HG02571 (cell line): ENCODE measurements around the gene SYTL3.

Experiments
- ATAC-seq: cut with Tn5 transposase; IDR thresholded peaks from one replicate; pipeline ENCODE4 v1.9.1; 2021; ENCODE audit warnings: mild to moderate bottlenecking, moderate library complexity; ENCODE audit not compliant: unreplicated experiment

Gene SYTL3

DNA sequence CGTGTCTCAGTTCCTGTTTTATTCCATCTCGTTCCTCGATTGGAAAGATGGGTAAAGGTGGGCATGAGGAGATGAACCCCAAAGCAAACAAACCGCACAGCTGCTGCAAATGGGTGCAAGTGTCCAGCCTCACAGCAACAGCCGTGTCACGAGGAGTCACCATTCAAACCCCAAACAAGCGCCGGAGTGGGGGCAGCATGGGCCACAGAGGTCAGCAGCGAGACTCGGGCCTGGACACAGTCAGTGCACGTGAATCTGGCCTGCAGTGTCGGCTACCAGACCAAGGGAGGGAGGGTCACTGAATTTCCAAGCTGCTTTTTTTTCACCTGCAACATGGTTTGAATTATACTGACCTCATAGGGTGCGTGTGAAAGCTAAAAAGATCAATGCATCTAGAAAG is 105.8 kb downstream of the SYTL3 start:
- no peak for ATAC-seq

DNA sequence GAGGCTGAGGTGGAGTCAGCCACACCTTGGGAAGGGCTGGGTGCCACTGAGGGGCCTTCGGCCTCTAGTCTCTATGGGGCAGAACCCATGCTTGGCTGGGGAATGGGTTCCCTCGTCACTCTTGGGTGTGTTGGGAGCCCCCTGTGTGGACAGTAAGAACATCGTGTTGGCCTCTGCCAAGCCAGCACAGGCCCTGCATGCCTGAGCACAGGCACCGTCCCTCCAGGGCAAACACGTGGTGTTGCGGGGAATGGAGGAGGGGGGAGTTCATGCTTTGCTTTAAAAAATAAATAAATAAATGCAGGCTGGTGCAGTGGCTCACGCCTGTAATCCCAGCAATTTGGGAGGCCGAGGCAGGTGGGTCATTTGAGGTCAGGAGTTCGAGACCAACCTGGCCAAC is 106.3 kb downstream of the SYTL3 start:
- ATAC-seq, result no peak

DNA sequence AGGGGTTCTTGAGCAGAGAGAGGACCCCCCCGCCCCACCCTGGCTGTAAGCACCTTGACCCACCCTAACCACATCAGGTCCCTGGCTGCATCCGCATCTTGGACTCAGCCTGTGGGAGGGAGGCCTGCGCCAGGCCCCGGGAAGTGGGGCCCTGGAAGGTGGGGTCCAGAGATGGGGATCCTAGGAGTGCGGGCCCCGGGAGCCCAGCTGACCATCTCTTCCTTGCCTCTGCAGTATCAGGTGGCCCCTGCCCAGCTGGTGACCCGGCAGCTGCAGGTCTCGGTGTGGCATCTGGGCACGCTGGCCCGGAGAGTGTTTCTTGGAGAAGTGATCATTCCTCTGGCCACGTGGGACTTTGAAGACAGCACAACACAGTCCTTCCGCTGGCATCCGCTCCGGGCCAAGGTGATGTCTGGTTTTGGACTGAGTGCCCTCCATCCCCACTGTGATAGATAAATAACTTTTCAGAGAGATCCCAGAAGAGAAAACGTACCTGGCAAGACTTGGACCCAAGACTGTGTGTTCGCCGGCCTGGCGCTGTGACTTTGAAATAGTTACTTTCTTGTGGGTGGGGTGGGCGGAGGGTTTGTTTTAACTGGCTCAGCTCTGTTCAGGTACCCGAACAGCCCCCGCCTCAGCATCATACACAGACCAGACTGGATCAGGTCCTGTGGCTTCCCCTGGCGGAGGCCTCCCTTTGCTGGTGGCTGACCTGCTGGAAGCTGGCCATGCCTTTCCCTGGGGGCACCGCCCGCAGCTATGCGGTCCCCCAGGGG is 107.3 kb downstream of the SYTL3 start:
- ATAC-seq, result no peak

DNA sequence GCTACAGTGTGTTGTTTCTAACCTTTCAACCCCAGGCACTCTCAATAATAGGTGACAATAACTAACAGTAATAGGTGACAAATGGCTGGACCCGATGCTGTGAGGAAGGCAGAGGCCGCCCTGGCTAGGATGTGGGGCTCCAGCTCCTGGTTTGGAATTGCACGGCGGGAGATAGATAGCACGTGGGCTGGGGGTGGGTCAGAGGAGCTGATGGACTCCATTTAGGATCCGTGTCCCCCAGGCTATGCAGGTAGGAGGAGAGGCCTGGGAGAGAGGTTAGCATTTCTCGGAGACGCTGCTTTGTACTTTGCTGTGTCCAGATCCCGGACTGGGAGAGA is 107.9 kb downstream of the SYTL3 start:
- no peak for ATAC-seq

DNA sequence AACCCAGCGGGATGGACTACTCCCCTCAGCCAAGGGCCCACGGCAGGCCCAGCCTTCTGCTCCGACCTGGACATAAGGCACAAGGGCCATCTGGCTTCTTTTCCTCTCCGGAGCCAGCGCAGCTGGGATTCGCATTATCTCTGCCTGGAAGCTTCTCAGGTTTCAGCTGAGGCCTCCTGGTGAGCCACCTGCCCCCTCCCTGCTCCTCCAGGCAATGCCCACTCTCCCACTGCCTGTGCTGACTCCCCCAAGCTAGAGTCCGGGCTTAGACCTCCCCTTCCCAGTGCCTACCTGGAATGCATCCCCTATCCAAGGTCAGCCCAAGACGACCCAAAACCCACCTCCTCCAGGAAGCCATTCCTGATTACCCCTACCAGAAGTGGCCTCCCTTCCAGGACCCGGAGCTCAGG is 108.6 kb downstream of the SYTL3 start:
- no peak for ATAC-seq

DNA sequence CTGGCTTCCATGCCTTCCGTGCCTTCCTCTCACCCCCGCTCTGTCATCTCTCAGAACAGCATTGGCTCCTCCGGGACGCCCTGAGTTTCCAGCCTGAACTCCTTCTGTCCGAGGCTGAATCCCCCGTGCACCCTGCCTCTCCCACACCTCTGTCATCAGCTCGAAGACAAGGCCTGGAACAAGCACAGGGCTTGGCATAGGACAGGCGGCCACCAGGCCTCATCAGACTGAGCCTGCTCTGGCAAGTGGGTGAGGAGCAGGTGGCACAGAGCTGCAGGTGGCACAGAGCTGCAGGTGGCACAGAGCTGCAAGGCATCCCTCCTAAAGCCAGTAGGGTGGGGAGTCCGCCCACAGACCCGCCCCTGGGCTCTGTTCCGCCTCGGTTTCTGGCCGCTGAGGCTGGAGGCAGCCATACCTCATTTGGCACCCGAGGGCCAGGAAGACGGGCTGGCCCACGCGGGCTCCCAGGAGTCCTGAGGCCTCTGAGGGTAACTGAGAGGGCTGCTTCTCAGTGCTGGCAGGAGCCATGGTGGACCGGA is 109.2 kb downstream of the SYTL3 start:
- no peak for ATAC-seq

DNA sequence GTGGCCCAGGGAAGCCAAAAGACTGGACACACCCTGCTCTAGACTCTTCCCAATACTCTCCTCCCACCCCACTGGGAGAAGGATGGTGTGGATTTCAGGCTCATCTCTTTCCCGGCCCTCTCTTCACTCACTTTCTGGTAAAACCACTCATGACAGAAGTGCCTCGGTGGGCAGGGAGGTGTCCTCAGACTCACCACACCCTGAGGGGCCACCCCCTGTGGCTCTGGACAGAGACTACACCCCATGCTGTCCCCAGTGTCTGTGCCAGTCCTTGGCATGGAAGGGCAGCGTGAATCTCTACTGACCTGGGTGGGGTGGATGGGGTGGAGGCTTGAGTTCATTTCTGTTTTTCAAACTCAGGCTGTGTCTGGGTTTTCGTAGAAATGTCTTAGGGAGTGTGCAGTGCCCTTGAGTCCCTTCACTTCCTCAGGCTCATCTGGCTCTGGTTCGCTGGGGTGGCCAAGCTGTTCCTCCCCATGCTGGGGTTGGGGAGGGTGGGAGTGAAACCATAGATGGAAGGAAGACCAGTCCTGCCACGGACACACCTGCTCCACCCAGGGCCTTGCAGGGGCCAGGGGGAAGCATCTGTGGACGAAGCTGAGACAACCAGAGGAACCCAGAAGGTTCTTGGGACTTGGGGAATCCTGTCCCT is 110.2 kb downstream of the SYTL3 start:
- no peak for ATAC-seq

DNA sequence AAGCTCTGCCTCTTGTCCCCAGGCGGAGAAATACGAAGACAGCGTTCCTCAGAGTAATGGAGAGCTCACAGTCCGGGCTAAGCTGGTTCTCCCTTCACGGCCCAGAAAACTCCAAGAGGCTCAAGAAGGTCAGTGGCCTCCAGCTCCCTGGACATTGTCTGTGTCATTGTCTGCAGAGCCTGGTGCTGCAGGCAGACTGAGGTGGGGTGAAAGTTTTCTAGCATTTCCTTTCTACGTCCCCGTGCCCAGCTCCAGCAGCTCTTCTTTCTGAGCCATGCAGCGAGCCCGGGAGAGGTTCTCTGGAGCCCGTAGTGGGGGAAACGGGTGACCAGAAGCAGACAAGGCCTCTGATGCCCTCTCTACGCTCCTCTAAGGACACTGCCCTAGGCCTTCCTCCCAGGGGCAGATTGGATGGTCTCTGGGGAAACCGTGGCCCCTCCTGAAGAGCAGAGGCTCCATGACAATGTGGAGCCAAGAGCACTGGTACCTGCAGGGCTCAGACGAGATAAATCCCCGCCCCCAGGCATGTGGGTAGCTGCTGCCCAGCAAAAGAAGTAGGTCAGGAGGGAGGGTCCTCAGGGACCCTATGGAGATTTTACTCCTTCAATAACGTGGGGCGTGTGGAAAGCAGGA is 110.9 kb downstream of the SYTL3 start:
- ATAC-seq, result no peak

DNA sequence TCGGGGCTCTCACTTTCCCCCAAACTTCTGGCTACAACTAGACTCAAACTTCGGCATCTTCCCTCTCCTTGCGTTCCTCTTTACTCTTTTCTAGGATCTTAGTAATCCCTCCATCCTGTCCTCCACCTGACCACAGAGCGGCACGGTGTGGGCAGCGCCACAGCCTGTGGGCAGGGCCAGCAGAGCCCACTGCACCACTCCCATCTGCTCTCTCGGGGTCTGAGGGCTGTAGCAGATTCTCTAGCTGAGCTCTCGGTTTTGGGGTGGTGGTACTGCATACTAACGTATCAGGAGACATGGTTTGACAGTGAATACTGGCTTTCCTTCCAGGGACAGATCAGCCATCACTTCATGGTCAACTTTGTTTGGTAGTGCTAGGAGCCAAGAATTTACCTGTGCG is 111.9 kb downstream of the SYTL3 start:
- ATAC-seq, result no peak

DNA sequence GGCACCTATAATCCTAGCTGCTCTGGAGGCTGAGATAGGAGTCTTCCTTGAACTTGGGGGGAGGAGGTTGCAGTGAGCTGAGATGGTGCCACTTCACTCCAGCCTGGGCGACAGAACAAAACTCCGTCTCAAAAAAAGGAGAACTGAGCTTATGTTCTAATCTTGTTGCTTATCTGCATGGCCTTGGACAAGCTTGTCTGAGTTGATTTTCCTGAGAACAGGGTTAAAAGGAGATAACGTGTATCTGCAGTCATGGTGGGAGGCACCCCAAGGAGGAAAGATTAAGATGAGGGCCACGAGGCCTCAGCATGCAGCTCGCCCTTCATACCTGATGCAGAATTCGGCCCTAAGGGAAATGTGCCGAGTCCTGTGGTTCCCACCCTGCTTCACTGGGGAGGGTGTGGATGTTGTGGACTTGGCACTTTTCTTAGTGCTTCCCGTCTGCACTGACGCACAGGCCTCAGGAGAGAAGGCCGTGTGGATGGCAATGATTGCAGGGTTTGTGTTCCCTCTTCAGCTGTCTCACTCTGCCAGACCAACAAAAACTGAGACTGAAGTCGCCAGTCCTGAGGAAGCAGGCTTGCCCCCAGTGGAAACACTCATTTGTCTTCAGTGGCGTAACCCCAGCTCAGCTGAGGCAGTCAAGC is 113.1 kb downstream of the SYTL3 start:
- no peak for ATAC-seq

DNA sequence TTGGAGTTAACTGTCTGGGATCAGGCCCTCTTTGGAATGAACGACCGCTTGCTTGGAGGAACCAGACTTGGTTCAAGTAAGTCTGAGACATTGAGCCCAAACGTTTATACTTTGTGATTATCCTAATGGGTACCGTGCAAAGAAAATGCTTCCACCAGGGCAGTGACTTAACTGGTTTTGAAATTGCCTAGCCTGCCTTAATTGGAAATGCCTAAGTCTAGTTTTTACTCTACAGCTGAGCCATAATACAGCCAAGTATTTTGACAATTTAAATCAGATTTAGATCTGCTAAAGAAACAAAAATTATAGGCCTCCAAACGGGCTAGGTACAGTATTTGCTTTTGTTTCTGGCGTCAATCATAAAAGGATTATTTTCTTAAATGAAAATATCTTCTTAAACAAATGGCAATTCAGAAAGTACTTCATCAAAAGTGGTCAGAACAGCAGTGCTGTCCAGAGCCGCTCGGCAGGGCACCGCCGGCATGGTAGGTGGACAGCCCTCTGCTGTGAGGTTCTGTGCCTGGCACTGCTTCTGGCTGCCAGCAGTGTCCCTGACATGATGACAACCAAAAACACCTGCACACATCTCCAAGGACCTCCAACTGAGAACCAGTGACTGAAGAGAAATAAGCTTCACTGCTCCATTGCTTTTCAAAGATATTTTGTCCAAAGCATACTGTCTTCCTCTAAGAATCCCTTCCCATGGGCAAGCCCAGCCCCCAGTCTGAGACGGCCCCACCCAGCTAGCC is 113.8 kb downstream of the SYTL3 start:
- ATAC-seq, result no peak

DNA sequence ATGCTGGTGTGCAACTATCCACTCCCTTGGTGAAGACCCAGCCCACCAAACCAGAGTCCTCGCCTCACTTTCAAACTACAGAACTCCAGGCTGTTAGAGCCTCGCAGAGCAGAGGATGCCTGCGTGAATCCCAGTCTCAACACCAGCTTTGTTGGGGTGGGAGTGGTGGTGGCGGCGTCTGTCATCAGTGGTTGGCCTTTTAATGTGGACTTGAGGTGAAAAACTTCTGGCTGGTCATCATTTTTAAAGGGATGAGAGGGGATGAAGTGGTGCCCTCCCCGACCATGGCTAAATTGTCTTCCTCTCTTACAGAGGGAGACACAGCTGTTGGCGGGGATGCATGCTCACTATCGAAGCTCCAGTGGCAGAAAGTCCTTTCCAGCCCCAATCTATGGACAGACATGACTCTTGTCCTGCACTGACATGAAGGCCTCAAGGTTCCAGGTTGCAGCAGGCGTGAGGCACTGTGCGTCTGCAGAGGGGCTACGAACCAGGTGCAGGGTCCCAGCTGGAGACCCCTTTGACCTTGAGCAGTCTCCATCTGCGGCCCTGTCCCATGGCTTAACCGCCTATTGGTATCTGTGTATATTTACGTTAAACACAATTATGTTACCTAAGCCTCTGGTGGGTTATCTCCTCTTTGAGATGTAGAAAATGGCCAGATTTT is 114.5 kb downstream of the SYTL3 start:
- ATAC-seq, result no peak

DNA sequence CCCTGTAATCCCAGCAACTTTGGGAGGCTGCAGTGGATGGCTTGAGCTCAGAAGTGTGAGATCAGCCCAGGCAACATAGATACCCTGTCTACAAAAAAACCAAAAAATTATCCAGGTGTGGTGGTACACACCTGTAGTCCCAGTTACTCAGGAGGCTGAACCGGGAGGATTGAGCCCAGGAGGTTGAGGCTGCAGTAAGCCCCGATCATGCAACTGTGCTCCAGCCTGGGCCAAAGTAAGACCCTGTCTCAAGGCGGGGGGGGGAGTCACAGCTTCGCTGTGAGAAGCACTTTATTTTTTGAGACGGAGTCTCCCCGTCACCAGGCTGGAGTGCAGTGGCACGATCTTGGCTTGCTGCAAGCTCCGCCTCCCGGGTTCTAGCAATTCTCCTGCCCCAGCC is 115.1 kb downstream of the SYTL3 start:
- ATAC-seq, result no peak

DNA sequence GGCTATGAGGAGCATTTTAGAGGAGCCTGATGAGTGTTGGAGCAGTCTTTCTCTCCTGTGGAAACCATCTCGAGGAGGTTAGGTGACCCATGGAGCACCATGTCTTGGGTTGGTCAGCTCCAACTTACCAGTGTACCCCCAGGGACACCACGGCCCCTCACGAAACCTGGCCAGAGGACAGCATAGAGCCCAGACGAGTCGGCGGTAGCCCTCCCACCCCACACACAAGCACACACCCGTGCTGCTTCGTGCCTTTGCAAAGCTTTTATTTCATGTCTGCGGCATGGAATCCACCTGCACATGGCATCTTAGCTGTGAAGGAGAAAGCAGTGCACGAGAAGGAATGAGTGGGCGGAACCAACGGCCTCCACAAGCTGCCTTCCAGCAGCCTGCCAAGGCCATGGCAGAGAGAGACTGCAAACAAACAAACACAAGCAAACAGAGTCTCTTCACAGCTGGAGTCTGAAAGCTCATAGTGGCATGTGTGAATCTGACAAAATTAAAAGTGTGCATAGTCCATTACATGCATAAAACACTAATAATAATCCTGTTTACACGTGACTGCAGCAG is 115.7 kb downstream of the SYTL3 start:
- ATAC-seq, result no peak

DNA sequence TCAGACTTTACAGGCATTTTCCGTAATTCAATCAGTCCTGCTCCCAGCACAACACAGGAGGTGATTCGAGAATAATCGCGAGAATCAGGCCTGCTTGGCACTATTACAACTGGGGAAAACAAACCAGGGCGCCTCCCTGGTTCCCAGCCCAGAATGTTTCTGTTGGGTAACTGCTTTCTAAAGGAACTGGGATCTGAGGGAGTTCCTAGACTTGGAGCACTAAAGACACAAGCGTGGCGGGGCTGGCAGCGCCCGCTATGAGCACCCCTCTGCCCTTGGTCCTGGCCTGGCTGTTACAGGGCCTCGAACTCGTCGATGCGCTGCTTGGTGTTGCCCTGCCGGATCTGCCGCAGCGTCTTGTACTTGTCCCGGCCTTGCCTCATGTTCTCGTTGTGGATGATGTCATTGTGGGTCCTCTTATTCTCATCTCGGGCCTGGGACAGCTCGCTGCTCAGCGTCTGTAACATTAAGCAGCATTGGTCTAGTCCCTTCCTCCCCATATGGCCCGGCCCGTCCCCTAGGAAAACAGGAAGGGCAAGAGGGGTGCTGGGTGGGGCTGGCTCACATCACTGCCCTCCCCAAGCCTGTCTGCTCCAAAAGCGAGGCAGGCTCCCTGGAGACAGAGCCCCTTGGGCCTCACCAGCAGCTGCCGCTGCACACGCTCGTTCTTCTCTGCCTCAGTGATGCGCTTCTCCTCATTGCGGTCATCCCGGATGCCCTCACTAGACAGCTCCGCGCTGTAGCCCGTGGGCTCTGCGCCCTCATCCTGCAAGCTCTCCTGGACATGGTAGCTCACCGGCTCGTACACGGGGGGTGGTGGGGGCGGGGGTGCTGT is 117.0 kb downstream of the SYTL3 start:
- no peak for ATAC-seq

DNA sequence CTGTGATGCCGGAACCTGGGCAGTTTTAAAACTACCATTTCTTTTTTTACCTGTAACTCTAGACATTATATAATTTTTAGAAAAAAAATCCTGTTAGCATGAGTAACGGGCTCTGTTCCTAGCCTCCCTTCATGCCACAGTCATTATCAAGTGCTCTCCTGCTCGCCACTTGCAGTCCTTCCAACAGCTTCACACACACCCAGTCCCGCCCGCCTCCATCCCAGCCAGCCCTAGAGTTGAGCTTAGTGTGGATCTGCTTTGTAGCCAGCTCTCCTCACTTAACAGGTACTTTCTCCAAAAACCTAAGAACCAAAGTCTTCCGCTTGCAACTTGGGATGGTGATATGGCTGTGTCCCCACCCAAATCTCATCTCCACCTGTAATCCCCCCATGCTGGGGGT is 117.9 kb downstream of the SYTL3 start:
- ATAC-seq, result no peak

DNA sequence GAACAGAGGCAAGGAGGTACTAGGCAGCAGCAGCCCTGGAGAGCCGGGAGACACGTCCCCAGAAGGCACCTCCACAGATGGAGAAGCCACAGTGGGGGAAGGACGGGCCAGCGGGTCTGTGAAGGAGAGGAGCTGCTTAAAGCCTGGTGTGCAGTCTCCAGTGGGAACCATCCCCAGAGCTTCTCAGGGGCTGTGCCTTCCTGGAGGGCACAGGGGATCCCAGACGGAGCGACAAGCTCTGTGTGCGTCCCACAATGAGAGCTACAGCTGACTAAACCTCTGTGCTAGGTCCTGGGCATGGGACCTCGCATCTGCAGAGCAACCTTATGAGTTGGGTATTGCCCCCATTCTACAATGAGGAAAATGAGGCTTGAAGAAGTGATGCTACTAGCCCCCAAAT is 118.6 kb downstream of the SYTL3 start:
- ATAC-seq, result no peak

DNA sequence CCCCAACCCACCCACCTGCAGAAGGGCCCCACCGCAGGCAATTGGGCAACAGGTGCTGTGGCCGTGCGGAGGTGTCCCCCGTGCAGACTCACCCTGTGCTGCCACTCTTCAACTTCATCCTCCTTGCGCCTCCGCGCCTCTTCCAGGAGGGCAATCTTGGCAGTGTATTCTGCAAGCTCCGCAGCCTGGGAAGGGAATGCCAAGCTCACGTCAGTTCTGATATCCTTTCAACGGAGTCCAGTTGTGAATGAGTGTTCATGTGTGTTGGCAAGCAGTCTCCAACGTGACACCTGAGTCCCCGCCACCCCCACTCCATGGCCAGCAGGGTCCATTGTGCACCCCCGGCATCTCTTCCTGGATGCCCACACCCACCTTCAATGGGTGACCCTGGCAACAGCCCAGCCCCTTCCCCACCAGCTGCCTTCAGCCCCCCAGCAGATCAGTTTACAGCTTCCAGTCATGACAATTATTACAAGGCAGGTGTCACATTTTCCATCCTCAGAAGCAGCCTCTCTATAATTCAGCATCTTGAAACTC is 119.4 kb downstream of the SYTL3 start:
- no peak for ATAC-seq
